K562 (cell line): ENCODE measurements around the gene SKIC2. TPM values are rescaled to one million over a fixed set of nuclear protein-coding genes. Genes with fewer than 3 reads are reported as not detected.

ENCODE experiments used
- BACH1 ChIP-seq: fragments of 200-800 bp; sonication (Bioruptor generic); IDR thresholded peaks from 2 replicates; pipeline ENCODE4 v1.6.1; 2016; ENCODE audit warnings: missing genetic modification characterization, missing compliant biosample characterization
- CREM ChIP-seq: IDR thresholded peaks from 2 replicates; pipeline ENCODE4 v1.6.1; 2014; ENCODE audit warnings: antibody characterized with exemption, low read depth
- DDX20 ChIP-seq: fragments of 450-650 bp; IDR thresholded peaks from 2 replicates; pipeline ENCODE4 v1.6.1; 2016; ENCODE audit warnings: missing genetic modification characterization, low read depth, mild to moderate bottlenecking, missing compliant biosample characterization, moderate library complexity
- JUND ChIP-seq, 2 experiments: IDR thresholded peaks; 2 replicates in 1 of 2; 3 replicates in 1 of 2; pipeline ENCODE4 v1.6.1; 2011; ENCODE audit warnings: borderline replicate concordance in 2 of 2, low read depth in 2 of 2, low read length in 2 of 2, improper control_type of control experiment in 1 of 2, missing biosample characterization in 1 of 2, missing genetic modification characterization in 1 of 2, missing genetic modification reagents in 1 of 2
- KDM5B ChIP-seq: fragments of 200-600 bp; sonication (generic); IDR thresholded peaks from 2 replicates; pipeline ENCODE4 v1.6.1; 2012; ENCODE audit warnings: low read depth, mild to moderate bottlenecking, moderate library complexity, low read length, control low read depth, inconsistent platforms; ENCODE audit not compliant: insufficient replicate concordance
- LEF1 ChIP-seq: fragments of 450-650 bp; IDR thresholded peaks from 2 replicates; pipeline ENCODE4 v1.6.1; 2016; ENCODE audit warnings: mild to moderate bottlenecking
- NCOR1 ChIP-seq: fragments of 450-650 bp; IDR thresholded peaks from 2 replicates; pipeline ENCODE4 v1.6.1; 2016; ENCODE audit warnings: mild to moderate bottlenecking, moderate library complexity
- TRIM24 ChIP-seq, 2 experiments: fragments of 450-650 bp; IDR thresholded peaks; 2 replicates each; pipeline ENCODE4 v1.6.1; 2016
- ZFX ChIP-seq: sonication (generic); formaldehyde crosslinking; IDR thresholded peaks from 2 replicates; pipeline ENCODE4 v1.8.0; 2022; ENCODE audit warnings: mild to moderate bottlenecking, missing genetic modification reagents, moderate library complexity
- ZNF316 ChIP-seq: fragments of 450-650 bp; IDR thresholded peaks from 2 replicates; pipeline ENCODE4 v1.6.1; 2016
- ZSCAN32 ChIP-seq: fragments of 450-650 bp; formaldehyde crosslinking; IDR thresholded peaks from 2 replicates; pipeline ENCODE4 v1.4.0; 2020; ENCODE audit warnings: mild to moderate bottlenecking, moderate library complexity
- polyA plus RNA-seq, 8 experiments: library from polyadenylated mRNA; depleted of rRNA in 4 of 8; stranded (reverse) in 5 of 8; unstranded in 3 of 8; fragments of >200 nt; fragmentation: Nextera tagmentation in 2 of 8; fragmentation: Illumina TruSeq in 1 of 8; extraction: Ambion mirVana in 2 of 8; extraction: Trizol in 1 of 8; gene quantifications; 2 replicates each; pipeline versions ENCODE4 v1.2.1 to v1.2.3, GENCODE V29; 2011 to 2014; ENCODE audit warnings: inconsistent platforms in 1 of 8, missing spikeins in 1 of 8
- total RNA-seq, 7 experiments: library from RNA; depleted of rRNA in 6 of 7; stranded (reverse); fragments of >200 nt in 6 of 7; fragmentation: Illumina TruSeq in 2 of 7; extraction: Trizol in 2 of 7; gene quantifications; 2 replicates each; pipeline versions ENCODE4 v1.2.1 to v1.2.3, GENCODE V29; 2011 to 2021; ENCODE audit warnings: low replicate concordance in 1 of 7
- TF ChIP-seq, protein P1 (sequence below): fragments of 450-650 bp; IDR thresholded peaks from 2 replicates; pipeline ENCODE4 v1.6.1; 2017; ENCODE audit warnings: antibody characterized with exemption, mild to moderate bottlenecking
- TF ChIP-seq, protein P2 (sequence below): IDR thresholded peaks from 3 replicates; pipeline ENCODE4 v1.6.1; 2011; ENCODE audit warnings: borderline replicate concordance, mild to moderate bottlenecking; ENCODE audit not compliant: insufficient read length, insufficient read depth
- TF ChIP-seq, protein P3 (sequence below): fragments of 250-450 bp; sonication (Bioruptor Pico); IDR thresholded peaks from 2 replicates; pipeline ENCODE4 v1.8.0; 2022; ENCODE audit warnings: inconsistent platforms

The SKIC2 gene
- total and polyA plus RNA-seq, 9 of the 15 experiments (the other 6 are each of a cell fraction or from before 2014, with no cell fraction given), result 3.3 to 94.6 (median 38.8) TPM

DNA sequence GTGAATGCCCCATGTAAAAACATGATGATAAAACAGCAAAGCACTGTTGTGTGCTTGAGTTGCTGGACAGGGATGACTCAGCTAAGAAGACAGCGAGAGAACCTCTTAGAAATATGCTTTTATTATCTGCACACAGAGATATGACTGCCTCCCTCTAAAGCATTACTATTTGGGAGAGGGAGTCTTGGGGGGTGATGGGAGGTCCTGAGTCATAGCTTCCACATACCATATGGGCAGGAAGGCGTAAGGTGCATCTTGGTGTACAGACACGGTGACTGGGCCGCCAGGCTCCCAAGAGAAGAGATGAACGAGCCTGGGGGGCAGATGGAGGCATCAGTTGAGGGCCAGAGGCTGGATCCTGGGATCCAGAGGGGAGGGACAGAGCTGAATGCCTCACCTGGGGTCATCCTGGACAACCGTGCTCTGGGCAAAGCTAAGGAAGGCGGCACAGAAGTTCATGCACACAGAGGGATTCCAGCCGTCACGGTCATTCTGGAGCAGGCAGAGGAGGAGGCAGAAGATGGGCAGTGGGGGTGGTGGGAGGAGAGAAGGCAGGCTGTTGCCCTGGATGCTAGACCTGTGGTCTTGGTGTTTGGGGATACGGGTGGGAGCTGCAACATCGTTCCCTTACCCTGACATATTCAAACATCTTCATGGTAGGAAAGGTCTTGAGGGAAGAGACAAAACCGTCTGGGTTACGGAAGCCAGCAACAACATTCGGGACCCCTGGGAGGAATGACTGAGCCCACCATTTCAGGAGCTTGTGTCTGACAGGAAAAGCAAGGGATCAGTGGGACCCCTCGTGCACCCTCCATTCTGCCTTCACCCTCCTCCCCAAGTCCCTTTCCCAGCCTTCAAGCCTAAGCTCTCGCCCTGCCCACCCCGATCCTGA is 11.0 kb downstream of the SKIC2 start (continued):
- TF ChIP-seq, protein P1, sequence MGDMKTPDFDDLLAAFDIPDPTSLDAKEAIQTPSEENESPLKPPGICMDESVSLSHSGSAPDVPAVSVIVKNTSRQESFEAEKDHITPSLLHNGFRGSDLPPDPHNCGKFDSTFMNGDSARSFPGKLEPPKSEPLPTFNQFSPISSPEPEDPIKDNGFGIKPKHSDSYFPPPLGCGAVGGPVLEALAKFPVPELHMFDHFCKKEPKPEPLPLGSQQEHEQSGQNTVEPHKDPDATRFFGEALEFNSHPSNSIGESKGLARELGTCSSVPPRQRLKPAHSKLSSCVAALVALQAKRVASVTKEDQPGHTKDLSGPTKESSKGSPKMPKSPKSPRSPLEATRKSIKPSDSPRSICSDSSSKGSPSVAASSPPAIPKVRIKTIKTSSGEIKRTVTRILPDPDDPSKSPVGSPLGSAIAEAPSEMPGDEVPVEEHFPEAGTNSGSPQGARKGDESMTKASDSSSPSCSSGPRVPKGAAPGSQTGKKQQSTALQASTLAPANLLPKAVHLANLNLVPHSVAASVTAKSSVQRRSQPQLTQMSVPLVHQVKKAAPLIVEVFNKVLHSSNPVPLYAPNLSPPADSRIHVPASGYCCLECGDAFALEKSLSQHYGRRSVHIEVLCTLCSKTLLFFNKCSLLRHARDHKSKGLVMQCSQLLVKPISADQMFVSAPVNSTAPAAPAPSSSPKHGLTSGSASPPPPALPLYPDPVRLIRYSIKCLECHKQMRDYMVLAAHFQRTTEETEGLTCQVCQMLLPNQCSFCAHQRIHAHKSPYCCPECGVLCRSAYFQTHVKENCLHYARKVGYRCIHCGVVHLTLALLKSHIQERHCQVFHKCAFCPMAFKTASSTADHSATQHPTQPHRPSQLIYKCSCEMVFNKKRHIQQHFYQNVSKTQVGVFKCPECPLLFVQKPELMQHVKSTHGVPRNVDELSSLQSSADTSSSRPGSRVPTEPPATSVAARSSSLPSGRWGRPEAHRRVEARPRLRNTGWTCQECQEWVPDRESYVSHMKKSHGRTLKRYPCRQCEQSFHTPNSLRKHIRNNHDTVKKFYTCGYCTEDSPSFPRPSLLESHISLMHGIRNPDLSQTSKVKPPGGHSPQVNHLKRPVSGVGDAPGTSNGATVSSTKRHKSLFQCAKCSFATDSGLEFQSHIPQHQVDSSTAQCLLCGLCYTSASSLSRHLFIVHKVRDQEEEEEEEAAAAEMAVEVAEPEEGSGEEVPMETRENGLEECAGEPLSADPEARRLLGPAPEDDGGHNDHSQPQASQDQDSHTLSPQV, result peak; percentile 90
- TF ChIP-seq ZSCAN32 (CRISPR knock-in tag), result no peak
- peak; percentile 6 to 19; a peak in 1 of 4 replicates for TF ChIP-seq TRIM24 (IDR thresholded peaks at IDR 0.05)
- TF ChIP-seq, protein P2, sequence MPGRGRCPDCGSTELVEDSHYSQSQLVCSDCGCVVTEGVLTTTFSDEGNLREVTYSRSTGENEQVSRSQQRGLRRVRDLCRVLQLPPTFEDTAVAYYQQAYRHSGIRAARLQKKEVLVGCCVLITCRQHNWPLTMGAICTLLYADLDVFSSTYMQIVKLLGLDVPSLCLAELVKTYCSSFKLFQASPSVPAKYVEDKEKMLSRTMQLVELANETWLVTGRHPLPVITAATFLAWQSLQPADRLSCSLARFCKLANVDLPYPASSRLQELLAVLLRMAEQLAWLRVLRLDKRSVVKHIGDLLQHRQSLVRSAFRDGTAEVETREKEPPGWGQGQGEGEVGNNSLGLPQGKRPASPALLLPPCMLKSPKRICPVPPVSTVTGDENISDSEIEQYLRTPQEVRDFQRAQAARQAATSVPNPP, result no peak
- TF ChIP-seq BACH1 (tag), result peak; percentile 76; the same call in 1 of the 2 replicates
- peak; percentile 4 for TF ChIP-seq KDM5B
- TF ChIP-seq, protein P3, sequence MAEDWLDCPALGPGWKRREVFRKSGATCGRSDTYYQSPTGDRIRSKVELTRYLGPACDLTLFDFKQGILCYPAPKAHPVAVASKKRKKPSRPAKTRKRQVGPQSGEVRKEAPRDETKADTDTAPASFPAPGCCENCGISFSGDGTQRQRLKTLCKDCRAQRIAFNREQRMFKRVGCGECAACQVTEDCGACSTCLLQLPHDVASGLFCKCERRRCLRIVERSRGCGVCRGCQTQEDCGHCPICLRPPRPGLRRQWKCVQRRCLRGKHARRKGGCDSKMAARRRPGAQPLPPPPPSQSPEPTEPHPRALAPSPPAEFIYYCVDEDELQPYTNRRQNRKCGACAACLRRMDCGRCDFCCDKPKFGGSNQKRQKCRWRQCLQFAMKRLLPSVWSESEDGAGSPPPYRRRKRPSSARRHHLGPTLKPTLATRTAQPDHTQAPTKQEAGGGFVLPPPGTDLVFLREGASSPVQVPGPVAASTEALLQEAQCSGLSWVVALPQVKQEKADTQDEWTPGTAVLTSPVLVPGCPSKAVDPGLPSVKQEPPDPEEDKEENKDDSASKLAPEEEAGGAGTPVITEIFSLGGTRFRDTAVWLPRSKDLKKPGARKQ (CRISPR knock-in tag), result no peak
- TF ChIP-seq LEF1, result peak; percentile 21; the same call in 1 of the 2 replicates
- TF ChIP-seq JUND (IDR thresholded peaks at IDR 0.05; ENCODE audit: borderline replicate concordance, low read depth, low read length), result peak; percentile 92
- peak; percentile 92; the same call in 2 of the 3 replicates for TF ChIP-seq JUND (tag; IDR thresholded peaks at IDR 0.05; ENCODE audit: borderline replicate concordance, low read depth, low read length)
- peak; percentile 37; the same call in 1 of the 2 replicates for TF ChIP-seq NCOR1
- peak; percentile 96 for TF ChIP-seq ZNF316
- TF ChIP-seq ZFX (CRISPR knock-in tag), result 0 out of 2 replicates have a peak, but pooled peaks have one; percentile 16
- TF ChIP-seq DDX20 (tag), result no peak
- peak; percentile 44 for TF ChIP-seq CREM
